H9 (cell line): ENCODE results near the gene MRC1. TPM values are rescaled to one million over a fixed set of nuclear protein-coding genes. Genes with fewer than 3 reads are reported as not detected.

Source experiments
- DNase-seq: peaks from one replicate; pipeline ENCODE4 v3.0.0-alpha.2; 2017
- H2AFZ ChIP-seq: one replicate; pipeline ENCODE4 v1.6.1; 2013; ENCODE audit warnings: mild to moderate bottlenecking, low read length, control low read depth, moderate library complexity
- H2AK5ac ChIP-seq: 2 replicates; pipeline ENCODE4 v1.6.1; 2013; ENCODE audit warnings: low read length, control low read depth, mixed read lengths; ENCODE audit not compliant: insufficient read length
- H2BK120ac ChIP-seq: one replicate; pipeline ENCODE4 v1.6.1; 2013; ENCODE audit warnings: low read depth, mild to moderate bottlenecking, low read length, control low read depth, inconsistent platforms; ENCODE audit not compliant: poor library complexity, severe bottlenecking
- H2BK12ac ChIP-seq: 2 replicates; pipeline ENCODE4 v1.6.1; 2013; ENCODE audit warnings: low read length, control low read depth, mixed read lengths, low read depth; ENCODE audit not compliant: insufficient read length
- H2BK15ac ChIP-seq: 2 replicates; pipeline ENCODE4 v1.6.1; 2013; ENCODE audit warnings: low read depth, low read length, control low read depth
- H2BK20ac ChIP-seq: one replicate; pipeline ENCODE4 v1.6.1; 2013; ENCODE audit warnings: low read depth, mild to moderate bottlenecking, low read length, control low read depth, inconsistent platforms; ENCODE audit not compliant: poor library complexity, severe bottlenecking
- H2BK5ac ChIP-seq: 2 replicates; pipeline ENCODE4 v1.6.1; 2013; ENCODE audit warnings: low read length, control low read depth, mixed read lengths; ENCODE audit not compliant: insufficient read length
- H3K14ac ChIP-seq: 2 replicates; pipeline ENCODE4 v1.6.1; 2013; ENCODE audit warnings: low read length, control low read depth; ENCODE audit not compliant: insufficient read depth
- H3K18ac ChIP-seq: 2 replicates; pipeline ENCODE4 v1.6.1; 2013; ENCODE audit warnings: low read depth, mild to moderate bottlenecking, mixed read lengths, low read length, control low read depth; ENCODE audit not compliant: insufficient read length
- H3K23ac ChIP-seq: 2 replicates; pipeline ENCODE4 v1.6.1; 2013; ENCODE audit warnings: low read length, control low read depth, mixed read lengths, low read depth; ENCODE audit not compliant: insufficient read length
- H3K23me2 ChIP-seq: 2 replicates; pipeline ENCODE4 v1.6.1; 2013; ENCODE audit warnings: low read depth, mild to moderate bottlenecking, mixed read lengths, low read length, control low read depth; ENCODE audit not compliant: insufficient read length, poor library complexity, severe bottlenecking
- H3K27ac ChIP-seq: 2 replicates; pipeline ENCODE4 v1.5.1; 2013; ENCODE audit warnings: low read length, control low read depth, mixed read lengths, low read depth; ENCODE audit not compliant: insufficient read length
- H3K27me3 ChIP-seq: 2 replicates; pipeline ENCODE4 v1.6.1; 2013; ENCODE audit warnings: low read length, control low read depth, inconsistent platforms; ENCODE audit not compliant: insufficient read depth
- H3K4ac ChIP-seq: 2 replicates; pipeline ENCODE4 v1.6.1; 2013; ENCODE audit warnings: low read depth, mild to moderate bottlenecking, control low read depth, inconsistent platforms, low read length, moderate library complexity
- H3K4me1 ChIP-seq: 2 replicates; pipeline ENCODE4 v1.6.1; 2013; ENCODE audit warnings: low read length, control low read depth, inconsistent platforms; ENCODE audit not compliant: insufficient read depth
- H3K4me2 ChIP-seq: 2 replicates; pipeline ENCODE4 v1.6.1; 2013; ENCODE audit warnings: low read length, control low read depth, mixed read lengths; ENCODE audit not compliant: insufficient read length, insufficient read depth
- H3K56ac ChIP-seq: 2 replicates; pipeline ENCODE4 v1.6.1; 2013; ENCODE audit warnings: low read depth, mild to moderate bottlenecking, mixed read lengths, low read length, control low read depth; ENCODE audit not compliant: insufficient read length
- H3K79me1 ChIP-seq: 2 replicates; pipeline ENCODE4 v1.6.1; 2013; ENCODE audit warnings: low read depth, mild to moderate bottlenecking, moderate library complexity, low read length, control low read depth, inconsistent platforms; ENCODE audit not compliant: insufficient read depth, poor library complexity, severe bottlenecking
- H3K79me2 ChIP-seq: 2 replicates; pipeline ENCODE4 v1.6.1; 2013; ENCODE audit warnings: low read length, control low read depth, inconsistent platforms; ENCODE audit not compliant: insufficient read depth
- H3K9ac ChIP-seq: 2 replicates; pipeline ENCODE4 v1.6.1; 2013; ENCODE audit warnings: low read length, control low read depth, mixed read lengths; ENCODE audit not compliant: insufficient read length; ENCODE audit errors: extremely low read depth
- H3K9me3 ChIP-seq: one replicate; pipeline ENCODE4 v1.6.1; 2013; ENCODE audit warnings: low read depth, low read length, inconsistent platforms; ENCODE audit not compliant: control insufficient read depth
- H3T11ph ChIP-seq: one replicate; pipeline ENCODE4 v1.6.1; 2013; ENCODE audit warnings: mild to moderate bottlenecking, low read length, control low read depth, inconsistent platforms
- H4K20me1 ChIP-seq: one replicate; pipeline ENCODE4 v1.6.1; 2013; ENCODE audit not compliant: control insufficient read depth, insufficient read length, insufficient read depth
- H4K5ac ChIP-seq: 2 replicates; pipeline ENCODE4 v1.6.1; 2013; ENCODE audit warnings: low read depth, mild to moderate bottlenecking, mixed read lengths, low read length, control low read depth; ENCODE audit not compliant: insufficient read length
- H4K8ac ChIP-seq: replicated peaks from 2 replicates; pipeline ENCODE4 v1.6.1; 2013; ENCODE audit warnings: low read length, control low read depth, mixed read lengths, low read depth; ENCODE audit not compliant: insufficient read length
- H4K91ac ChIP-seq: 2 replicates; pipeline ENCODE4 v1.6.1; 2013; ENCODE audit warnings: low read depth, mild to moderate bottlenecking, moderate library complexity, mixed read lengths, low read length, control low read depth; ENCODE audit not compliant: insufficient read length
- H3K27ac Mint-ChIP-seq, 3 experiments: 2 replicates in 2 of 3; 3 replicates in 1 of 3; pipeline ENCODE4 v1.8.0; 2020 to 2021; ENCODE audit warnings: mixed read lengths in 3 of 3, mild to moderate bottlenecking in 1 of 3, moderate library complexity in 1 of 3
- H3K27me3 Mint-ChIP-seq: 2 replicates; pipeline ENCODE4 v1.8.0; 2021; ENCODE audit warnings: low read depth, mild to moderate bottlenecking, moderate library complexity, mixed read lengths
- H3K36me3 Mint-ChIP-seq, 3 experiments: 2 replicates in 2 of 3; 3 replicates in 1 of 3; pipeline ENCODE4 v1.8.0; 2020 to 2021; ENCODE audit warnings: low read depth in 3 of 3, mixed read lengths in 3 of 3; ENCODE audit not compliant: insufficient read depth in 1 of 3
- H3K4me1 Mint-ChIP-seq, 2 experiments: 2 replicates each; pipeline ENCODE4 v1.8.0; 2020; ENCODE audit warnings: mixed read lengths in 2 of 2
- H3K4me3 Mint-ChIP-seq, 2 experiments: 2 replicates in 1 of 2; 3 replicates in 1 of 2; pipeline ENCODE4 v1.8.0; 2020 to 2021; ENCODE audit warnings: mild to moderate bottlenecking in 2 of 2, mixed read lengths in 2 of 2, moderate library complexity in 1 of 2
- H3K9me3 Mint-ChIP-seq, 2 experiments: 2 replicates in 1 of 2; 3 replicates in 1 of 2; pipeline ENCODE4 v1.8.0; 2020; ENCODE audit warnings: mild to moderate bottlenecking in 2 of 2, mixed read lengths in 2 of 2, moderate library complexity in 1 of 2
- WGBS: extraction: QIAGEN DNeasy Blood & Tissue Kit; methylation state at CpG from one replicate; pipeline ENCODE4 v1.1.7; 2013; ENCODE audit warnings: missing lambda C conversion rate, low lambda C conversion rate, mixed read lengths; ENCODE audit not compliant: insufficient read length; ENCODE audit errors: extremely low coverage; 5-methylcytosine and 5-hydroxymethylcytosine counted together
- microRNA-seq: library from miRNA; unstranded; fragments of <30 nt; microRNA quantifications from one replicate; pipeline ENCODE4, GENCODE V29; 2020; ENCODE audit warnings: borderline microRNAs expressed
- total RNA-seq: library from RNA; stranded (reverse); gene quantifications from 2 replicates; pipeline ENCODE4 v1.2.1, GENCODE V29; 2021
- TF ChIP-seq, protein P1 (sequence below): fragments of 200-600 bp; sonication (generic); conservative IDR thresholded peaks from 3 replicates; pipeline ENCODE4 v1.8.0; 2021; ENCODE audit warnings: antibody characterized with exemption, mild to moderate bottlenecking

The MRC1 gene
- total RNA-seq, 1 experiment from 2014 or later = not detected

GRCh38 chr10:17959870-17960269 lies 150.7 kb downstream of the MRC1 start:
- Histone ChIP-seq H3K27ac (no peak overlapping the region), H3K4me2 (no peak overlapping the region), H2BK120ac (no peak overlapping the region), H3K23ac (no peak overlapping the region), H2BK20ac (no peak overlapping the region), H2AK5ac (no peak overlapping the region), H3K79me2 (no peaks in the 10 kb centered on the region), H3K9me3 (no peaks in the 10 kb centered on the region), H3K27me3 (no peaks in the 10 kb centered on the region), H3K79me1 (no peaks in the 10 kb centered on the region), H4K8ac (no peak overlapping the region), H4K20me1 (no peaks in the 10 kb centered on the region), H2BK5ac (no peak overlapping the region), H3K4ac (no peak overlapping the region), H2BK15ac (no peak overlapping the region), H3K56ac (no peak overlapping the region), H4K5ac (no peak overlapping the region), H3K18ac (no peak overlapping the region), H2AFZ (no peak overlapping the region), H3K14ac (no peak overlapping the region), H3K9ac (no peak overlapping the region), H3K4me1 (no peaks in the 10 kb centered on the region), H2BK12ac (no peak overlapping the region), H3T11ph (no peak overlapping the region), H3K23me2 (no peaks in the 10 kb centered on the region), H4K91ac (no peak overlapping the region)
- TF ChIP-seq, protein P1, sequence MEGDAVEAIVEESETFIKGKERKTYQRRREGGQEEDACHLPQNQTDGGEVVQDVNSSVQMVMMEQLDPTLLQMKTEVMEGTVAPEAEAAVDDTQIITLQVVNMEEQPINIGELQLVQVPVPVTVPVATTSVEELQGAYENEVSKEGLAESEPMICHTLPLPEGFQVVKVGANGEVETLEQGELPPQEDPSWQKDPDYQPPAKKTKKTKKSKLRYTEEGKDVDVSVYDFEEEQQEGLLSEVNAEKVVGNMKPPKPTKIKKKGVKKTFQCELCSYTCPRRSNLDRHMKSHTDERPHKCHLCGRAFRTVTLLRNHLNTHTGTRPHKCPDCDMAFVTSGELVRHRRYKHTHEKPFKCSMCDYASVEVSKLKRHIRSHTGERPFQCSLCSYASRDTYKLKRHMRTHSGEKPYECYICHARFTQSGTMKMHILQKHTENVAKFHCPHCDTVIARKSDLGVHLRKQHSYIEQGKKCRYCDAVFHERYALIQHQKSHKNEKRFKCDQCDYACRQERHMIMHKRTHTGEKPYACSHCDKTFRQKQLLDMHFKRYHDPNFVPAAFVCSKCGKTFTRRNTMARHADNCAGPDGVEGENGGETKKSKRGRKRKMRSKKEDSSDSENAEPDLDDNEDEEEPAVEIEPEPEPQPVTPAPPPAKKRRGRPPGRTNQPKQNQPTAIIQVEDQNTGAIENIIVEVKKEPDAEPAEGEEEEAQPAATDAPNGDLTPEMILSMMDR = no peak
- H3K4me3 Mint-ChIP-seq = no peak overlapping the region
- peaks cover 0 to 8% (median 0%) of the 10 kb centered on the region in 3 experiments; a peak in 4 of 7 replicates for H3K36me3 Mint-ChIP-seq
- H3K9me3 Mint-ChIP-seq = peaks cover 3 to 11% of the 10 kb centered on the region in 2 experiments
- H3K27me3 Mint-ChIP-seq = no peaks in the 10 kb centered on the region
- WGBS = no CpG with 5 or more reads among the region's 2 CpGs
- no peak for DNase-seq
- no peak overlapping the region for H3K27ac Mint-ChIP-seq
- peaks cover 0 to 3% of the 10 kb centered on the region in 2 experiments; a peak in 1 of 4 replicates for H3K4me1 Mint-ChIP-seq

Small RNA genes lying within 50 kb of the gene (microRNA-seq; reads per million reads assigned to microRNA genes)
- gene MIR511 = not detected

Other genes starting within 250 kb of the MRC1 start
- 23.7 and 25.0 TPM in 2 replicates for gene HACD1, start 192.0 kb upstream of the MRC1 start, total RNA-seq
- gene STAM, start 165.2 kb upstream of the MRC1 start, total RNA-seq = 26.9 and 29.3 TPM in 2 replicates
- gene TMEM236, start 57.1 kb upstream of the MRC1 start, total RNA-seq = not detected in 2 replicates
- gene SLC39A12, start 142.6 kb downstream of the MRC1 start, total RNA-seq = not detected in 2 replicates